Measurements from ENCODE around the gene ARHGEF3.

ARHGEF3 gene

GRCh38 chr3:56822501-56822900 lies 20.8 kb upstream of the ARHGEF3 start:
- DNase-seq: no peak

GRCh38 chr3:56819016-56819809 lies 17.5 kb upstream of the ARHGEF3 start:
- DNase-seq: no peak

- no peak for DNase-seq
Observed at GRCh38 chr3:56818156-56818985, 16.6 kb upstream of the ARHGEF3 start.

- DNase-seq: no peak
Observed at GRCh38 chr3:56817646-56818045, 15.9 kb upstream of the ARHGEF3 start.

GRCh38 chr3:56816061-56816460 lies 14.3 kb upstream of the ARHGEF3 start:
- DNase-seq: no peak

- DNase-seq: no peak
Observed at GRCh38 chr3:56815589-56815988, 13.8 kb upstream of the ARHGEF3 start.

- no peak for DNase-seq
Observed at GRCh38 chr3:56813653-56813960, 11.9 kb upstream of the ARHGEF3 start.

- peak; percentile 16 for DNase-seq
Observed at GRCh38 chr3:56812754-56813652, 11.3 kb upstream of the ARHGEF3 start.

GRCh38 chr3:56811546-56812202 lies 9.9 kb upstream of the ARHGEF3 start:
- no peak for DNase-seq

- DNase-seq: no peak
Observed at GRCh38 chr3:56810577-56811545, 9.1 kb upstream of the ARHGEF3 start.

- DNase-seq: no peak
Observed at GRCh38 chr3:56806407-56806806, 4.7 kb upstream of the ARHGEF3 start.

GRCh38 chr3:56802790-56803189 lies 1.0 kb upstream of the ARHGEF3 start:
- no peak for DNase-seq

- DNase-seq: no peak
Observed at GRCh38 chr3:56802378-56802745, 613 bp upstream of the ARHGEF3 start.

- no peak for DNase-seq
Observed at GRCh38 chr3:56800832-56801661, 702 bp downstream of the ARHGEF3 start.

- no peak for DNase-seq
Observed at GRCh38 chr3:56800130-56800831, 1.5 kb downstream of the ARHGEF3 start.

GRCh38 chr3:56799251-56799882 lies 2.4 kb downstream of the ARHGEF3 start:
- DNase-seq: peak; percentile 54

- DNase-seq: no peak
Observed at GRCh38 chr3:56796996-56797395, 4.8 kb downstream of the ARHGEF3 start.

GRCh38 chr3:56796202-56796601 lies 5.5 kb downstream of the ARHGEF3 start:
- no peak for DNase-seq

- DNase-seq: no peak
Observed at GRCh38 chr3:56795829-56796185, 5.9 kb downstream of the ARHGEF3 start.

Measured in RPMI8226 (cell line).